ENCODE measurements around the gene UNK.
"Not testable (repeated sequence)": the region's sequence is repeated elsewhere in the genome, so short reads cannot be mapped to it uniquely, and the experiment has no call there.

Gene UNK

GRCh38 chr17:75799402-75799801 is 14.8 kb downstream of the UNK start:
- DNase-seq (ENCODE audit: low read depth, low spot score) = no peak

GRCh38 chr17:75803883-75804282 is 19.3 kb downstream of the UNK start:
- no peak for DNase-seq (ENCODE audit: low read depth, low spot score)

GRCh38 chr17:75806822-75807500 is 22.4 kb downstream of the UNK start:
- DNase-seq (ENCODE audit: low read depth, low spot score) = no peak

GRCh38 chr17:75807861-75808260 is 23.3 kb downstream of the UNK start:
- DNase-seq (ENCODE audit: low read depth, low spot score) = no peak

- DNase-seq (ENCODE audit: low read depth, low spot score) = no peak
Observed at GRCh38 chr17:75808549-75808904, 23.9 kb downstream of the UNK start.

GRCh38 chr17:75808905-75809621 is 24.5 kb downstream of the UNK start:
- peak; percentile 92 for DNase-seq (ENCODE audit: low read depth, low spot score)

GRCh38 chr17:75809631-75810111 is 25.1 kb downstream of the UNK start:
- DNase-seq (ENCODE audit: low read depth, low spot score) = no peak

GRCh38 chr17:75810216-75810615 is 25.6 kb downstream of the UNK start:
- no peak for DNase-seq (ENCODE audit: low read depth, low spot score)

GRCh38 chr17:75810756-75811155 is 26.1 kb downstream of the UNK start:
- not testable (repeated sequence) for DNase-seq (ENCODE audit: low read depth, low spot score)

GRCh38 chr17:75811174-75811573 is 26.6 kb downstream of the UNK start:
- no peak for DNase-seq (ENCODE audit: low read depth, low spot score)

GRCh38 chr17:75812096-75813013 is 27.7 kb downstream of the UNK start:
- no peak for DNase-seq (ENCODE audit: low read depth, low spot score)

- no peak for DNase-seq (ENCODE audit: low read depth, low spot score)
Observed at GRCh38 chr17:75813081-75814020, 28.7 kb downstream of the UNK start.

GRCh38 chr17:75814021-75814395 is 29.4 kb downstream of the UNK start:
- no peak for DNase-seq (ENCODE audit: low read depth, low spot score)

- DNase-seq (ENCODE audit: low read depth, low spot score) = peak; percentile 88
Observed at GRCh38 chr17:75814900-75815373, 30.3 kb downstream of the UNK start.

GRCh38 chr17:75815399-75815798 is 30.8 kb downstream of the UNK start:
- no peak for DNase-seq (ENCODE audit: low read depth, low spot score)

GRCh38 chr17:75816693-75817092 is 32.1 kb downstream of the UNK start:
- no peak for DNase-seq (ENCODE audit: low read depth, low spot score)

GRCh38 chr17:75817571-75817970 is 33.0 kb downstream of the UNK start:
- DNase-seq (ENCODE audit: low read depth, low spot score) = no peak

GRCh38 chr17:75818326-75818885 is 33.8 kb downstream of the UNK start:
- no peak for DNase-seq (ENCODE audit: low read depth, low spot score)

GRCh38 chr17:75819116-75819515 is 34.5 kb downstream of the UNK start:
- no peak for DNase-seq (ENCODE audit: low read depth, low spot score)

GRCh38 chr17:75819678-75820077 is 35.1 kb downstream of the UNK start:
- DNase-seq (ENCODE audit: low read depth, low spot score) = no peak
